ENCODE results near the gene MT3. TPM values are rescaled to one million over a fixed set of nuclear protein-coding genes. Genes with fewer than 3 reads are reported as not detected.

MT3 gene
- total and polyA plus RNA-seq, 2 of the 8 experiments (the other 6 are each of a cell fraction or from before 2014, with no cell fraction given) = 0.17 TPM; not detected in 1

- FAIRE-seq (no peak), DNase-seq (ENCODE audit: low read depth in 1 of 2, low spot score in 2 of 2) (peak in 1 of 2 experiments; percentile 64)
- CTCF ChIA-PET (ENCODE audit: partially characterized antibody) = interaction anchor here (1.4 to 3.0 kb wide), 3 partner anchors 10 to 31 kb away, joined by 7 to 13 read pairs (median 8); no protein-coding TSS in a partner anchor
- peaks cover 3 to 18% (median 7%) of the 10 kb centered on the region in 4 experiments for H3K4me1 ChIP-seq (replicated peaks in 1 of 4; ENCODE audit: control insufficient read depth in 3 of 4, insufficient read depth in 4 of 4, low read length in 3 of 4)
- H2AK5ac ChIP-seq (ENCODE audit: low read depth, low read length) = no peak overlapping the region
- no peak overlapping the region for H2BK120ac ChIP-seq (replicated peaks; ENCODE audit: low read depth, low read length)
- H3K14ac ChIP-seq (ENCODE audit: insufficient read length) = no peak overlapping the region
- no peaks in the 10 kb centered on the region for H3K79me2 ChIP-seq (ENCODE audit: control insufficient read depth in 1 of 2, insufficient read depth in 2 of 2, low read length in 2 of 2)
- no peak overlapping the region for H3K27ac ChIP-seq (ENCODE audit: low read depth, low read length)
- peaks cover 14 to 28% of the 10 kb centered on the region in 2 experiments for H4K20me1 ChIP-seq (replicated peaks in 1 of 2; ENCODE audit: control insufficient read depth in 1 of 2, insufficient read depth in 2 of 2, low read length in 2 of 2)
- H3K9ac ChIP-seq (replicated peaks in 1 of 4; ENCODE audit: extremely low read depth in 1 of 4, low read depth in 3 of 4, low read length in 3 of 4) = no peak overlapping the region
- H3K23ac ChIP-seq (ENCODE audit: insufficient read length) = no peak overlapping the region
- H4K91ac ChIP-seq (replicated peaks; ENCODE audit: insufficient read length, low read length) = no peak overlapping the region
- H2BK20ac ChIP-seq (ENCODE audit: low read length) = peak overlapping the region; percentile 6; the same call in 1 of the 2 replicates
- H3K4me3 ChIP-seq (ENCODE audit: extremely low read depth in 1 of 4, insufficient read depth in 2 of 4, low read depth in 3 of 4, low read length in 4 of 4) = peak overlapping the region in 3 of 4 experiments; percentile 17 to 46 (median 19); a peak in 4 of 8 replicates
- H3K27me3 ChIP-seq (replicated peaks in 1 of 4; ENCODE audit: control insufficient read depth in 3 of 4, extremely low read depth in 1 of 4, insufficient read depth in 3 of 4, low read length in 3 of 4) = peaks cover 98 to 100% (median 100%) of the 10 kb centered on the region in 4 experiments
- H4K8ac ChIP-seq (ENCODE audit: extremely low read depth, insufficient read depth, low read length) = no peak overlapping the region
- no peak overlapping the region for H2BK5ac ChIP-seq (ENCODE audit: low read depth, low read length)
- peak overlapping the region; percentile 36; the same call in 1 of the 2 replicates for H2BK15ac ChIP-seq (ENCODE audit: low read length)
- H3K4me2 ChIP-seq (ENCODE audit: insufficient read depth in 1 of 2, low read depth in 2 of 2, low read length in 2 of 2) = peak overlapping the region; percentile 42 to 63
- no peaks in the 10 kb centered on the region for H3K9me3 ChIP-seq (ENCODE audit: insufficient read depth in 2 of 2, low read depth in 1 of 2, low read length in 1 of 2)
- H3K56ac ChIP-seq (replicated peaks; ENCODE audit: insufficient read length, low read depth, low read length) = no peak overlapping the region
- H4K5ac ChIP-seq (ENCODE audit: insufficient read length, low read depth, low read length) = no peak overlapping the region
- no peak overlapping the region for H2AFZ ChIP-seq (ENCODE audit: low read length)
- H3K4ac ChIP-seq (replicated peaks; ENCODE audit: insufficient read length, low read depth, low read length) = no peak overlapping the region
- peaks cover 9% of the 10 kb centered on the region for H3K23me2 ChIP-seq (ENCODE audit: low read depth, low read length)
- POLR2A ChIA-PET (ENCODE audit: partially characterized antibody) = interaction anchor here (0.6 to 4.8 kb wide), 7 partner anchors 9 to 89 kb away, joined by 3 to 32 read pairs (median 5); partner anchors contain the start of genes MT1E and MT1H
- peak overlapping the region; percentile 13; the same call in 1 of the 2 replicates for H3K18ac ChIP-seq (ENCODE audit: extremely low read depth, low read length)
- H2BK12ac ChIP-seq (ENCODE audit: low read depth, low read length) = peak overlapping the region; percentile 45; the same call in 1 of the 2 replicates
- WGBS, 2 experiments (ENCODE audit: extremely low coverage in 1 of 2, insufficient coverage in 1 of 2, insufficient read length in 1 of 2, insufficient replicate concordance in 2 of 2, low coverage in 1 of 2, low lambda C conversion rate in 2 of 2, missing lambda C conversion rate in 1 of 2) = 6% methylated on average over 46 of the region's 47 CpGs; no CpG with 5 or more reads in 1 of the 2 experiments
- no peaks in the 10 kb centered on the region; a peak in 1 of 8 replicates for H3K36me3 ChIP-seq (ENCODE audit: control insufficient read depth in 2 of 4, insufficient read depth in 4 of 4, low read length in 3 of 4)
- no peaks in the 10 kb centered on the region for H3K79me1 ChIP-seq (ENCODE audit: low read depth, low read length)
- TF ChIP-seq RNF2 (IDR thresholded peaks at IDR 0.05; ENCODE audit: borderline replicate concordance, low read depth, low read length, missing control alignments, poor library complexity, severe bottlenecking) = peak; percentile 90
- no peak for TF ChIP-seq EZH2 (IDR thresholded peaks at IDR 0.05; ENCODE audit: low read depth, low read length, severe bottlenecking)
- no peak for TF ChIP-seq EGR1 (IDR thresholded peaks at IDR 0.05; ENCODE audit: borderline replicate concordance, low read depth, low read length)
- TF ChIP-seq TEAD4 (IDR thresholded peaks at IDR 0.05; ENCODE audit: low read depth, low read length) = no peak
- peak; percentile 97 for TF ChIP-seq SUZ12 (IDR thresholded peaks at IDR 0.05; ENCODE audit: low read length)
- no peak for TF ChIP-seq MAFK (IDR thresholded peaks at IDR 0.05; ENCODE audit: low read depth, low read length)
- no peak for TF ChIP-seq HDAC6 (IDR thresholded peaks at IDR 0.05; ENCODE audit: low read depth, low read length)
- no peak for TF ChIP-seq ATF2 (IDR thresholded peaks at IDR 0.05; ENCODE audit: low read length)
- no peak for TF ChIP-seq GABPA (IDR thresholded peaks at IDR 0.05; ENCODE audit: borderline replicate concordance, insufficient read depth, low read length)
These were observed 45.5 kb downstream of the MT3 start for GRCh38 chr16:56634715-56635440.

Measured in H1 (cell line).